Body of pancreas (tissue), 4 donors: ENCODE results near the gene ZCCHC7.

Source experiments
- POLR2A ChIP-seq, 3 donors: fragments of 450-650 bp; IDR thresholded peaks; one replicate each; pipeline ENCODE4 v1.6.1; 2016; ENCODE audit warnings: antibody characterized with exemption in 3 of 3, mild to moderate bottlenecking in 2 of 3
- TF ChIP-seq, protein P1 (sequence below), 7 experiments: fragments of 450-650 bp in 4 of 7; fragments of 200-600 bp in 3 of 7; sonication (generic) in 3 of 7; IDR thresholded peaks; one replicate each; pipeline ENCODE4 v1.5.1; 2016 to 2019; ENCODE audit warnings: antibody characterized with exemption in 7 of 7

DNA sequence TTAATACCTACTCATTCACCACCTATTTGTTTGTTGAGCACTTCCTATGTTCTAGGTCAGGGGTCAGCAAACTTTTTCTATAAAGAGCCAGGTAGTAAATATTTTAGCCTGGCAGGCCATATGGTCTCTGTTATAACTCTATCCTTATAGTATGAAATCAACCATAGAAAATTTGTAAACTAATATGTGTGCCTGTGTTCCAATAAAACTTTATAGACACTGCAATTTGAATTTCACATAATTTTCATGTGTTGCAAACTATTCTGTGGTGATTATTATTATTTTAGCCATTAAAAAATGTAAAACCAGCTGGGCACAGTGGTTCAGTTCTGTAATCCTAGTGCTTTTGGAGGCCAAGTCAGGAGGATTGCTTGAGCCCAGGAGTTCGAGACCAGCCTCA lies 223.3 kb downstream of the ZCCHC7 start:
- TF ChIP-seq POLR2A (IDR thresholded peaks at IDR 0.05): no peak
- TF ChIP-seq, protein P1, sequence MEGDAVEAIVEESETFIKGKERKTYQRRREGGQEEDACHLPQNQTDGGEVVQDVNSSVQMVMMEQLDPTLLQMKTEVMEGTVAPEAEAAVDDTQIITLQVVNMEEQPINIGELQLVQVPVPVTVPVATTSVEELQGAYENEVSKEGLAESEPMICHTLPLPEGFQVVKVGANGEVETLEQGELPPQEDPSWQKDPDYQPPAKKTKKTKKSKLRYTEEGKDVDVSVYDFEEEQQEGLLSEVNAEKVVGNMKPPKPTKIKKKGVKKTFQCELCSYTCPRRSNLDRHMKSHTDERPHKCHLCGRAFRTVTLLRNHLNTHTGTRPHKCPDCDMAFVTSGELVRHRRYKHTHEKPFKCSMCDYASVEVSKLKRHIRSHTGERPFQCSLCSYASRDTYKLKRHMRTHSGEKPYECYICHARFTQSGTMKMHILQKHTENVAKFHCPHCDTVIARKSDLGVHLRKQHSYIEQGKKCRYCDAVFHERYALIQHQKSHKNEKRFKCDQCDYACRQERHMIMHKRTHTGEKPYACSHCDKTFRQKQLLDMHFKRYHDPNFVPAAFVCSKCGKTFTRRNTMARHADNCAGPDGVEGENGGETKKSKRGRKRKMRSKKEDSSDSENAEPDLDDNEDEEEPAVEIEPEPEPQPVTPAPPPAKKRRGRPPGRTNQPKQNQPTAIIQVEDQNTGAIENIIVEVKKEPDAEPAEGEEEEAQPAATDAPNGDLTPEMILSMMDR (IDR thresholded peaks at IDR 0.05): no peak
